Upper lobe of left lung (tissue), 6 donors: Measurements from ENCODE around the gene SPTLC1. TPM values are rescaled to one million over a fixed set of nuclear protein-coding genes. Genes with fewer than 3 reads are reported as not detected.
A peak's percentile ranks its signal among the peaks of the same experiment; 100 is the strongest.
"Not testable (repeated sequence)": the region's sequence is repeated elsewhere in the genome, so short reads cannot be mapped to it uniquely, and the experiment has no call there.

ENCODE experiments used
- ATAC-seq, 2 donors: fragments of 200-7000 bp; cut with Tn5 transposase; one replicate each; pipeline ENCODE4 v1.9.1; 2022; ENCODE audit warnings: mild to moderate bottlenecking in 2 of 2, moderate library complexity in 2 of 2; ENCODE audit not compliant: low FRiP score in 2 of 2
- DNase-seq, 2 donors: peaks; one replicate each; pipeline ENCODE4 v3.0.0-alpha.2; 2019 to 2020
- H3K27ac ChIP-seq, 4 donors: fragments of 200-600 bp; sonication (generic); one replicate each; pipeline ENCODE4 v1.5.1; 2016 to 2019
- H3K27me3 ChIP-seq, 4 donors: fragments of 200-600 bp; sonication (generic); one replicate each; pipeline ENCODE4 v1.5.1; 2017 to 2019
- H3K36me3 ChIP-seq, 4 donors: fragments of 200-600 bp; sonication (generic); one replicate each; pipeline ENCODE4 v1.5.1; 2016 to 2019
- H3K4me1 ChIP-seq, 4 donors: fragments of 200-600 bp; sonication (generic); one replicate each; pipeline ENCODE4 v1.5.1; 2018 to 2019
- H3K4me3 ChIP-seq, 4 donors: fragments of 200-600 bp; sonication (generic); one replicate each; pipeline ENCODE4 v1.5.1; 2017 to 2019; ENCODE audit warnings: mild to moderate bottlenecking in 2 of 4, moderate library complexity in 1 of 4
- H3K9me3 ChIP-seq, 4 donors: fragments of 200-600 bp; sonication (generic); one replicate each; pipeline ENCODE4 v1.5.1; 2018 to 2019
- CTCF ChIP-seq, 6 experiments: fragments of 450-650 bp in 4 of 6; fragments of 200-600 bp in 2 of 6; sonication (generic) in 2 of 6; IDR thresholded peaks; one replicate each; pipeline ENCODE4 v1.5.1; 2016 to 2019; ENCODE audit warnings: antibody characterized with exemption in 6 of 6
- EP300 ChIP-seq, 4 donors: sonication (generic); formaldehyde crosslinking; IDR thresholded peaks; one replicate each; pipeline ENCODE4 v1.5.1; 2017; ENCODE audit warnings: antibody characterized with exemption in 4 of 4, control low read depth in 2 of 4
- POLR2A ChIP-seq, 4 donors: fragments of 450-650 bp; IDR thresholded peaks; one replicate each; pipeline ENCODE4 v1.5.1; 2016 to 2017; ENCODE audit warnings: antibody characterized with exemption in 4 of 4, mild to moderate bottlenecking in 2 of 4
- POLR2AphosphoS5 ChIP-seq, 2 donors: sonication (generic); formaldehyde crosslinking; IDR thresholded peaks; one replicate each; pipeline ENCODE4 v1.5.1; 2017; ENCODE audit warnings: antibody characterized with exemption in 2 of 2
- WGBS, 2 donors: methylation state at CpG; one replicate each; pipeline ENCODE4 v1.1.5; 2017 to 2018; 5-methylcytosine and 5-hydroxymethylcytosine counted together
- total RNA-seq, 6 donors: library from RNA; depleted of rRNA in 4 of 6; stranded (reverse); fragments of >200 nt in 4 of 6; gene quantifications; one replicate each; pipeline versions ENCODE4 v1.1.0 to v1.2.1, GENCODE V29; 2016 to 2021
- donor health status: DM: no; HTN: no; CAD: no; lungs with moderate emphysema.
- donor health status: DM: no; HTN: yes; CAD: no; lungs with severe emphysema.

SPTLC1 gene
- total RNA-seq, 6 donors from 2014 or later, result 25.6 to 85.7 (median 60.6) TPM

GRCh38 chr9:92121265-92121664 is 6.1 kb upstream of the SPTLC1 start:
- TF ChIP-seq POLR2A (IDR thresholded peaks at IDR 0.05), result no peak
- TF ChIP-seq CTCF (IDR thresholded peaks at IDR 0.05), result no peak
- TF ChIP-seq EP300 (IDR thresholded peaks at IDR 0.05), result no peak
- no peak for TF ChIP-seq POLR2AphosphoS5 (IDR thresholded peaks at IDR 0.05)
- Histone ChIP-seq H3K4me1 (no peaks in the 10 kb centered on the region), H3K27me3 (no peaks in the 10 kb centered on the region), H3K9me3 (no peaks in the 10 kb centered on the region), H3K36me3 (no peaks in the 10 kb centered on the region), H3K27ac (no peak overlapping the region), H3K4me3 (no peak overlapping the region)
- DNase-seq (no peak), ATAC-seq (no peak)
- 81 to 92% methylated on average over 1 of the region's 1 CpG for WGBS, 2 donors

- DNase-seq (no peak), ATAC-seq (no peak)
These were observed 4.9 kb upstream of the SPTLC1 start for GRCh38 chr9:92120138-92120537.

GRCh38 chr9:92119586-92119985 is 4.4 kb upstream of the SPTLC1 start:
- DNase-seq, result no peak
- Histone ChIP-seq H3K27me3 (no peaks in the 10 kb centered on the region), H3K4me3 (no peak overlapping the region), H3K36me3 (no peaks in the 10 kb centered on the region), H3K4me1 (peaks cover 0 to 5% (median 2%) of the 10 kb centered on the region in 4 donors), H3K27ac (peak overlapping the region; percentile 6 to 72 (median 52)), H3K9me3 (no peaks in the 10 kb centered on the region)
- TF ChIP-seq EP300 (IDR thresholded peaks at IDR 0.05), result no peak
- no peak for TF ChIP-seq POLR2AphosphoS5 (IDR thresholded peaks at IDR 0.05)
- no peak for TF ChIP-seq POLR2A (IDR thresholded peaks at IDR 0.05)
- TF ChIP-seq CTCF (IDR thresholded peaks at IDR 0.05), result no peak
- WGBS, 2 donors, result 51 to 56% methylated on average over 4 of the region's 4 CpGs
- ATAC-seq, result no peak

More at GRCh38 chr9:92120138-92120537, 4.9 kb upstream of the SPTLC1 start:
- Histone ChIP-seq H3K4me3 (no peak overlapping the region), H3K4me1 (peaks cover 0 to 4% (median 2%) of the 10 kb centered on the region in 4 donors), H3K9me3 (no peaks in the 10 kb centered on the region), H3K36me3 (no peaks in the 10 kb centered on the region), H3K27ac (peak overlapping the region; percentile 6 to 72 (median 52)), H3K27me3 (no peaks in the 10 kb centered on the region)
- TF ChIP-seq CTCF (IDR thresholded peaks at IDR 0.05), result no peak
- TF ChIP-seq POLR2AphosphoS5 (IDR thresholded peaks at IDR 0.05), result no peak
- TF ChIP-seq POLR2A (IDR thresholded peaks at IDR 0.05), result no peak
- no peak for TF ChIP-seq EP300 (IDR thresholded peaks at IDR 0.05)

GRCh38 chr9:92108122-92108521 is 7.1 kb downstream of the SPTLC1 start:
- ATAC-seq (no peak), DNase-seq (no peak)
- no peaks in the 10 kb centered on the region for H3K9me3 ChIP-seq
- H3K36me3 ChIP-seq, result peaks cover 0 to 71% (median 46%) of the 10 kb centered on the region in 4 donors
- H3K27me3 ChIP-seq, result no peaks in the 10 kb centered on the region
- peaks cover 0 to 2% (median 0%) of the 10 kb centered on the region in 4 donors for H3K4me1 ChIP-seq
- 92 to 98% methylated on average over 4 of the region's 4 CpGs for WGBS, 2 donors
- TF ChIP-seq POLR2AphosphoS5 (IDR thresholded peaks at IDR 0.05), result no peak
- no peak for TF ChIP-seq EP300 (IDR thresholded peaks at IDR 0.05)
- TF ChIP-seq POLR2A (IDR thresholded peaks at IDR 0.05), result no peak
- TF ChIP-seq CTCF (IDR thresholded peaks at IDR 0.05), result no peak
- no peak overlapping the region for H3K27ac ChIP-seq
- H3K4me3 ChIP-seq, result no peak overlapping the region

GRCh38 chr9:92105446-92106225 is 9.6 kb downstream of the SPTLC1 start:
- 96 to 97% methylated on average over 22 to 36 of the region's 36 CpGs for WGBS, 2 donors
- H3K27ac ChIP-seq, ATAC-seq, H3K9me3 ChIP-seq, H3K4me1 ChIP-seq, H3K27me3 ChIP-seq, H3K4me3 ChIP-seq: not testable (repeated sequence)
- H3K36me3 ChIP-seq, result peaks cover 0 to 56% (median 42%) of the 10 kb centered on the region in 4 donors
- peak in 1 of 2 donors; percentile 63 for DNase-seq

GRCh38 chr9:92103601-92104000 is 11.6 kb downstream of the SPTLC1 start:
- peaks cover 0 to 46% (median 38%) of the 10 kb centered on the region in 4 donors for H3K36me3 ChIP-seq
- H3K9me3 ChIP-seq, H3K4me1 ChIP-seq, H3K27ac ChIP-seq, H3K27me3 ChIP-seq, ATAC-seq, H3K4me3 ChIP-seq: not testable (repeated sequence)
- 98 to 99% methylated on average over 9 to 13 of the region's 14 CpGs for WGBS, 2 donors
- DNase-seq, result peak in 1 of 2 donors; percentile 56
